Measurements from ENCODE around the gene CCNK. TPM values are rescaled to one million over a fixed set of nuclear protein-coding genes. Genes with fewer than 3 reads are reported as not detected.
A peak's percentile ranks its signal among the peaks of the same experiment; 100 is the strongest.

CCNK gene
- total RNA-seq, 2 donors from 2014 or later, result 5.3 to 9.6 TPM

DNA sequence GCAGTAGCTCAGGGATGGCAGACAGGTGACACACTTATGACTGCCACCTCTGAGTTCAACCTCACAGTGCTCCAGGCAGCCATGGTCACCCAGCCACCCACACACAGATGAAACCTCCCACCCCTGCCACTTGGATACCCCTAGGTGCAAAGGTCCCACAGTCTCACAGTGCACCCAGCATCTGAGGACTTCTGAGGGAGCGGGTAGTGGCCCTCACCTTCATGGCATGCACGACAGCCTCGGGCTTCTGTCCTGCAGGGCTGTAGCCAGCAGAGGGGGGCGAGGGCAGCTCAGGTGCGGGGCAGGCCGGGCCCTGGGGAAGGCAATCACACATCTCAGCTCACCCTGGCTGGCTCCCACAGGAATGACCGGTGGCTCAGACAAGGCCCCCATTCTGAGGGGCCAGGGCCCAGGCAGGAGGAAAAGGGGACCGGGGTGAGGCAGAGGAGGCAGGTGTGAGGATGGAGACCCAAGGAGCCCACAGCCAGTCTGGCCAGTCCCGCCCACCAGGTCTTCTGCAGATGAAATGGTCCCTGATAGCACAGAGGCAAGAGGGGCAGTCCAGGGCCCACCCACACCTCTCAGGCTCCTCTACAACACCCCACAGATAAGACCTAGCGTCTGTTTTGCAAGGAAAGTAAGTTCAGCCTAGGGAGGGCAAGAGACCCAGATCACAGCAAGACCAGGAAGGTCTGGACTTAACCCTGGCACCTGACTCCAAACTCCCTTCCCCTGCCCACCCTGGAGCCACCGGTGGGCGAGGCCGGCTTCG is 35.8 kb downstream of the CCNK start:
- DNase-seq, result peak in 2 of 4 donors; percentile 12 to 20
- no peak overlapping the region for H3K27ac ChIP-seq
- no peaks in the 10 kb centered on the region for H3K9me3 ChIP-seq
- no peak for ATAC-seq
- H3K27me3 ChIP-seq, result no peaks in the 10 kb centered on the region
- TF ChIP-seq POLR2A (IDR thresholded peaks at IDR 0.05), result no peak
- TF ChIP-seq, protein P1, sequence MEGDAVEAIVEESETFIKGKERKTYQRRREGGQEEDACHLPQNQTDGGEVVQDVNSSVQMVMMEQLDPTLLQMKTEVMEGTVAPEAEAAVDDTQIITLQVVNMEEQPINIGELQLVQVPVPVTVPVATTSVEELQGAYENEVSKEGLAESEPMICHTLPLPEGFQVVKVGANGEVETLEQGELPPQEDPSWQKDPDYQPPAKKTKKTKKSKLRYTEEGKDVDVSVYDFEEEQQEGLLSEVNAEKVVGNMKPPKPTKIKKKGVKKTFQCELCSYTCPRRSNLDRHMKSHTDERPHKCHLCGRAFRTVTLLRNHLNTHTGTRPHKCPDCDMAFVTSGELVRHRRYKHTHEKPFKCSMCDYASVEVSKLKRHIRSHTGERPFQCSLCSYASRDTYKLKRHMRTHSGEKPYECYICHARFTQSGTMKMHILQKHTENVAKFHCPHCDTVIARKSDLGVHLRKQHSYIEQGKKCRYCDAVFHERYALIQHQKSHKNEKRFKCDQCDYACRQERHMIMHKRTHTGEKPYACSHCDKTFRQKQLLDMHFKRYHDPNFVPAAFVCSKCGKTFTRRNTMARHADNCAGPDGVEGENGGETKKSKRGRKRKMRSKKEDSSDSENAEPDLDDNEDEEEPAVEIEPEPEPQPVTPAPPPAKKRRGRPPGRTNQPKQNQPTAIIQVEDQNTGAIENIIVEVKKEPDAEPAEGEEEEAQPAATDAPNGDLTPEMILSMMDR (IDR thresholded peaks at IDR 0.05), result no peak
- peaks cover 0 to 9% of the 10 kb centered on the region in 2 donors for H3K36me3 ChIP-seq (replicated peaks in 1 of 2; ENCODE audit: insufficient read depth in 1 of 2, low read depth in 2 of 2)
- WGBS, 2 donors, result 68 to 87% methylated on average over 4 to 14 of the region's 14 CpGs
- no peak overlapping the region for H3K4me3 ChIP-seq
- intact Hi-C loops (cut with DNase I), result no loop called here
- H3K4me1 ChIP-seq, result peaks cover 12% of the 10 kb centered on the region

DNA sequence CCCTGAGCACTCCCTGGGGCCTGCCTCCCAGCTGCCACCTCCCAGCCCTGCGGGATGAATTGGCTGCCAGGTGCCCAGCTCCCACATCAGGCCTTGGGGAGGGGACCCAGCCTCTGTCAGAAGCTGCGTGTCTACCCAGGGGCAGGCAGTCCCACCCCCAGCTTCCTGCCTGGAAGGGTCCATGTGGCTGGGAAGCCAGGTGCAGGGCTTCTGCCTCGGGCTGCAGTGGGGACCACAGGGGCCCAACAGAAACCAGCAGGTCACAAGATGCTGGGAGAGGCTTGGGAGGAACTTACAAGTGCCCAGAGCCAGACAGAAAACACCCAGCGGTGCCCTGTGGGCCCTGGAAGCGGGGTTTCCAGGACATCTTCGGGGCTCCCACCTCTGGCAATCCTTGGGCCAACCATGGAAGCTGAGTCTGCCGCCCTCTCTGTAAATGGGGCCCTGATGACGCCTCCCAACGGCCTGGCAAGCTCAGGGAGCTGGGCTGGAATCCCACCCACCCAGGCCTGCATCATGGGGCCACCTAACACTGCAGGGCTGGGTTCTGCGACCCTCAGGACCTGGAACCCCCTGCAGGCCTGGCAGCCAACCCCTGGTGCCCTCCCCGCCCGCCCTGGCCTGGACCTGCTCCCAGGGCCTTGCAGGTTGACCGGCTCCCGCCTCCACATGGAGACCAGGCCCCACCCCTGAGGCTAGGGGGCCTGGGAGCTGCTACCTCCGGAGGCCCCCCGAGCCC is 36.6 kb downstream of the CCNK start:
- no peak overlapping the region for H3K27ac ChIP-seq
- WGBS, 2 donors, result 51% methylated on average over 16 of the region's 16 CpGs; no CpG with 5 or more reads in 1 of the 2 donors
- H3K4me3 ChIP-seq, result no peak overlapping the region
- H3K4me1 ChIP-seq, result peaks cover 16% of the 10 kb centered on the region
- intact Hi-C loops (cut with DNase I), result no loop called here
- peaks cover 0 to 9% of the 10 kb centered on the region in 2 donors for H3K36me3 ChIP-seq (replicated peaks in 1 of 2; ENCODE audit: insufficient read depth in 1 of 2, low read depth in 2 of 2)
- DNase-seq, result peak in 3 of 4 donors; percentile 5 to 24 (median 14)
- H3K27me3 ChIP-seq, result no peaks in the 10 kb centered on the region
- no peaks in the 10 kb centered on the region for H3K9me3 ChIP-seq
- no peak for ATAC-seq
- no peak for TF ChIP-seq POLR2A (IDR thresholded peaks at IDR 0.05)
- TF ChIP-seq, protein P1 (IDR thresholded peaks at IDR 0.05), result no peak

DNA sequence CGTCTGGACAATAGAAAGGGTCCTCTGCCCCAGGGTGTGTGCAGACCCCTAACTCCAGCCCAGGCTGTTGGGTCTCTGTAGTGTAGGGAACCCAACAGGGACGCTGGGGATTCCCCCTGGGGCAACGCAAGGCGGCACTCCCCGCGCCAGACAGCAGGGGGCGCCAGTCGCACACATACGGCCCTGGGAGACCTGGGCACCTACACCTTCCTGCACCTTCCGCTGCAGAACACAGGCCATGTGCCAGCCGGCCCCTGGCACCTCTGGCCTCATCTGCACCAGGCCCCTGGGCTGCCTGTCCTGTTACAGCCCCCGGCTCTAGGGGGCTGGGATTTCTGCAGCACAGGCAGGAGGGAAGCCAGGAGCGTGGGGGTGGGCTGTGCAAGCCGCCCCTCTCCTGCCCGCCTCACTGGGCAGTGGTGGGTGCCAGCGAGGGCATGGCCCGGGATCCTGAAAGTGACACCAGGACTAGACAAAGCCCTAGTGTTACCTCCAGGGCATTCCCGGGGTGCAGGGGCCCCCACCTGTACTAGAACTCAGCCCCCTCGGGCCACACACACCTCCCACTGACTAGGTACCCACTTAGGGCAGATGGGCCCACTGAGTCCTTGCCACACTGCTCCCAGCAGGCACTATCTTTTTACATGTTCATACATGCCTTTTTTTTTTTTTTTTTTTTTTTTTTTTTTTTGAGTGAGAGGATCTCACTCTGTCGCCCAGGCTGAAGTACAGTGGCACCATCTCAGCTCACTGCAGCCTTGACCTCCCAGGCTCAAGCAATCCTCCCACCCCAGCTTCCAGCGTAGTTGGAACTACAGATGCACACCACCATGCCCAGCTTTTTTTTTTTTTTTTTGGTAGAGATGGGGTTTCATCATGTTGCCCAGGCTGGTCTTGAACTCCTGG is 37.5 kb downstream of the CCNK start:
- H3K27ac ChIP-seq, result no peak overlapping the region
- H3K4me3 ChIP-seq, result no peak overlapping the region
- DNase-seq (peak; percentile 86 to 93 (median 90)), ATAC-seq (peak; percentile 89)
- no peak for TF ChIP-seq POLR2A (IDR thresholded peaks at IDR 0.05)
- TF ChIP-seq, protein P1 (IDR thresholded peaks at IDR 0.05), result peak; percentile 88 to 99 (median 97)
- H3K4me1 ChIP-seq, result peaks cover 25% of the 10 kb centered on the region
- intact Hi-C loops (cut with DNase I), result no loop called here
- peaks cover 0 to 7% of the 10 kb centered on the region in 2 donors for H3K36me3 ChIP-seq (replicated peaks in 1 of 2; ENCODE audit: insufficient read depth in 1 of 2, low read depth in 2 of 2)
- 34 to 65% methylated on average over 9 to 19 of the region's 21 CpGs for WGBS, 2 donors
- no peaks in the 10 kb centered on the region for H3K9me3 ChIP-seq
- no peaks in the 10 kb centered on the region for H3K27me3 ChIP-seq

DNA sequence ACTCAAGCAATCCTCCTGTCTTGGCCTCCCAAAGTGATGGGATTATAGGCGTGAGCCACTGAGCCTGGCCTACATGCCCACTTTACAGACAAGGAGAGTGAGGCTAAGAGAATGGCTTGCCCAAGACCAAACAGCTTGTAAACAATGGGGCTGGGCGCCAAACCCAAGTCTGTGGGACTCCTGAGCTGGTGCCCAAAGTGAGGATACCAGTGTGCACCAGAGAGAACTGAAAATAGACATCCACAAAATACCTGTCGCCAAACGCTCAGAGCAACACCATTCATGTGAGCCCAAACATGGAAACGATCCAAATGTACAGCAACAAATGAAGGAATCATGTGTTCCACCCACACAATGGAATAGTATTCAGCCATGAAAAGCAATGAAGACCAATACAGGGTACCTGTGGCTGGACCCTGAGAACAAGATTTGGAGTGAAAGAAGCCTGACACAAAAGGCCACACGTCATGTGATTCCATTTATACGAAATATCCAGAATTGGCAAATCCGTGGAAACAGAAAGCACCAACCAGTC is 38.2 kb downstream of the CCNK start:
- H3K4me1 ChIP-seq, result peaks cover 26% of the 10 kb centered on the region
- no peak for TF ChIP-seq POLR2A (IDR thresholded peaks at IDR 0.05)
- TF ChIP-seq, protein P1 (IDR thresholded peaks at IDR 0.05), result no peak
- no peaks in the 10 kb centered on the region for H3K27me3 ChIP-seq
- no peak overlapping the region for H3K4me3 ChIP-seq
- 91 to 93% methylated on average over 7 to 8 of the region's 8 CpGs for WGBS, 2 donors
- no peak overlapping the region for H3K27ac ChIP-seq
- ATAC-seq, result no peak
- H3K9me3 ChIP-seq, result no peaks in the 10 kb centered on the region
- peak in 2 of 4 donors; percentile 9 to 11 for DNase-seq
- intact Hi-C loops (cut with DNase I), result no loop called here
- H3K36me3 ChIP-seq (replicated peaks in 1 of 2; ENCODE audit: insufficient read depth in 1 of 2, low read depth in 2 of 2), result peaks cover 0 to 5% of the 10 kb centered on the region in 2 donors
